Measurements from ENCODE around the gene LRBA. TPM values are rescaled to one million over a fixed set of nuclear protein-coding genes. Genes with fewer than 3 reads are reported as not detected.

LRBA gene
- polyA plus RNA-seq, 1 of the 3 experiments (the other 2 are of a cell fraction), result 11.4 TPM

DNA sequence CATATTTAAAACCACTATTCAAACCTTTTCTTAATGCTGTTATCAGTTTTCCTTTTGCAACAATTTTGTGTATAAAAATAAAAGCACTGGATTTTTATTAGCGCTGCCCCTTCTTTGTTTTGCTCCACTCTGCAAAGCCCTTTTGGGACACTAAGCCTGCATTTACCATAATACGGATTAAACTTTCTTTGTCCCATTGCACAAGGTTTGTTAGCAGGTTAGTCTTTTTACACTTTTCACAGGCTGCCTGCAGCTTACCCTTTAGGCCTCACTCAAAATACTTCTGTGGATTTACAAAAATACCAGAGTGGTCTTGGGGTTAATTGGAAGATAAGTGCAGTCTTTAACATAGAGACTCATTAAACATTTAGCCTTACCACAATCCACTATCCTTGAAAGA, 468.8 kb downstream of the LRBA start:
- no peaks in the 10 kb centered on the region for H3K9me3 ChIP-seq
- no peaks in the 10 kb centered on the region for H3K36me3 ChIP-seq (replicated peaks in 1 of 2; ENCODE audit: control insufficient read depth in 1 of 2, insufficient read depth in 2 of 2, low read length in 1 of 2)
- no peaks in the 10 kb centered on the region for H3K9me2 ChIP-seq
- no peak overlapping the region for H3K9ac ChIP-seq
- no peaks in the 10 kb centered on the region for H3K4me1 ChIP-seq (ENCODE audit: control insufficient read depth in 1 of 2, insufficient read depth in 2 of 2, low read depth in 1 of 2, low read length in 1 of 2)
- H3K4me3 ChIP-seq (ENCODE audit: low read depth in 2 of 2, low read length in 1 of 2), result no peak overlapping the region
- 98% methylated on average over 2 of the region's 2 CpGs for WGBS (ENCODE audit: low lambda C conversion rate)
- TF ChIP-seq REST (IDR thresholded peaks at IDR 0.05; ENCODE audit: low read depth, low read length), result no peak
- no peak for TF ChIP-seq SMC3 (IDR thresholded peaks at IDR 0.05; ENCODE audit: low read depth, low read length)
- no peak for TF ChIP-seq FOXJ3 (CRISPR knock-in tag; IDR thresholded peaks at IDR 0.05)
- TF ChIP-seq YY1 (IDR thresholded peaks at IDR 0.05; ENCODE audit: low read depth), result no peak
- TF ChIP-seq EZH2phosphoT487 (IDR thresholded peaks at IDR 0.05; ENCODE audit: borderline replicate concordance, low read depth), result no peak
- TF ChIP-seq FOSL2 (IDR thresholded peaks at IDR 0.05; ENCODE audit: borderline replicate concordance, low read depth), result no peak
- TF ChIP-seq RXRA (IDR thresholded peaks at IDR 0.05; ENCODE audit: borderline replicate concordance, low read depth), result no peak
- TF ChIP-seq EP300 (IDR thresholded peaks at IDR 0.05; ENCODE audit: borderline replicate concordance in 1 of 2, low read depth in 1 of 2, low read length in 1 of 2), result no peak
- no peak for TF ChIP-seq MXI1 (IDR thresholded peaks at IDR 0.05; ENCODE audit: low read depth, low read length)
- no peak for TF ChIP-seq JUND (IDR thresholded peaks at IDR 0.05)
- no peak for TF ChIP-seq MAX (IDR thresholded peaks at IDR 0.05; ENCODE audit: low read depth)
- TF ChIP-seq SIN3A (IDR thresholded peaks at IDR 0.05; ENCODE audit: borderline replicate concordance, low read depth, low read length), result no peak
- TF ChIP-seq MEF2A (IDR thresholded peaks at IDR 0.05; ENCODE audit: borderline replicate concordance, low read depth), result no peak
- no peak for TF ChIP-seq ELF1 (IDR thresholded peaks at IDR 0.05)
- TF ChIP-seq, protein P1, sequence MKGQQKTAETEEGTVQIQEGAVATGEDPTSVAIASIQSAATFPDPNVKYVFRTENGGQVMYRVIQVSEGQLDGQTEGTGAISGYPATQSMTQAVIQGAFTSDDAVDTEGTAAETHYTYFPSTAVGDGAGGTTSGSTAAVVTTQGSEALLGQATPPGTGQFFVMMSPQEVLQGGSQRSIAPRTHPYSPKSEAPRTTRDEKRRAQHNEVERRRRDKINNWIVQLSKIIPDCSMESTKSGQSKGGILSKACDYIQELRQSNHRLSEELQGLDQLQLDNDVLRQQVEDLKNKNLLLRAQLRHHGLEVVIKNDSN (IDR thresholded peaks at IDR 0.05; ENCODE audit: borderline replicate concordance, low read depth), result no peak
- TF ChIP-seq, protein P2, sequence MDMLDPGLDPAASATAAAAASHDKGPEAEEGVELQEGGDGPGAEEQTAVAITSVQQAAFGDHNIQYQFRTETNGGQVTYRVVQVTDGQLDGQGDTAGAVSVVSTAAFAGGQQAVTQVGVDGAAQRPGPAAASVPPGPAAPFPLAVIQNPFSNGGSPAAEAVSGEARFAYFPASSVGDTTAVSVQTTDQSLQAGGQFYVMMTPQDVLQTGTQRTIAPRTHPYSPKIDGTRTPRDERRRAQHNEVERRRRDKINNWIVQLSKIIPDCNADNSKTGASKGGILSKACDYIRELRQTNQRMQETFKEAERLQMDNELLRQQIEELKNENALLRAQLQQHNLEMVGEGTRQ (IDR thresholded peaks at IDR 0.05; ENCODE audit: borderline replicate concordance, low read depth, low read length), result no peak
- no peak for TF ChIP-seq TAF1 (IDR thresholded peaks at IDR 0.05; ENCODE audit: borderline replicate concordance, low read depth, low read length)
- no peak for DNase-seq
- H3F3A ChIP-seq (replicated peaks; ENCODE audit: insufficient read depth), result peaks cover 5% of the 10 kb centered on the region
- ChIA-PET CTCF (interaction anchor here (0.8 to 1.1 kb wide), 3 partner anchors 21 to 284 kb away, joined by 3 read pairs; no protein-coding TSS in a partner anchor), POLR2A (no interaction called here)
- no peak overlapping the region for H3K4me2 ChIP-seq
- no peaks in the 10 kb centered on the region for H3K27me3 ChIP-seq (ENCODE audit: insufficient read depth)
- H4K20me1 ChIP-seq (ENCODE audit: insufficient read depth), result no peaks in the 10 kb centered on the region
- H2AFZ ChIP-seq (ENCODE audit: low read depth), result no peak overlapping the region
- H3K79me2 ChIP-seq (ENCODE audit: insufficient read depth), result no peaks in the 10 kb centered on the region
- H3K27ac ChIP-seq (ENCODE audit: low read depth in 2 of 2, low read length in 1 of 2), result no peak overlapping the region

Data from SK-N-SH (cell line).